Ammon's horn (tissue), 1 donor: ENCODE results near the gene FNDC11.

Experiments used
- DNase-seq: peaks from one replicate; pipeline ENCODE4 v3.0.0-alpha.2; 2016; ENCODE audit warnings: low spot score

Gene FNDC11

DNA sequence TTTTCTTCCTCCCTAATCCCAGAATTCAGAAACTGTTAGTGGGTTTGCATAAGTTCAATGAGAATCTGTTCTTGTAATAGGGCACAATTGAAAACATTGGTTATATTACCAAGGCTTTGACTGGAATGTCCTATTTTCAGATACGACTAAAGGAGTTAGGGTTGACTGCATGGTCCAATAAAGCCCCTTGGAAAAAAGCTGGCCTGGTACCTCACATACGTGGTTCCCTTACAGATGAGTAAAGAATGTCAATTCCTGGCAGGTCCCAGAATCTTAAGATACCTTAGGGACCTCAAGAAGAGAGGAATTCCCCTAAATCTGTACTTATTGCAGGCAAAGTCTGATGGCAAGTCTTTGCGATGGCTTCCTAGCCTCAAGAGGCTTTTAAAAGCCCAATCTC lies 28.8 kb upstream of the FNDC11 start:
- DNase-seq = no peak

DNA sequence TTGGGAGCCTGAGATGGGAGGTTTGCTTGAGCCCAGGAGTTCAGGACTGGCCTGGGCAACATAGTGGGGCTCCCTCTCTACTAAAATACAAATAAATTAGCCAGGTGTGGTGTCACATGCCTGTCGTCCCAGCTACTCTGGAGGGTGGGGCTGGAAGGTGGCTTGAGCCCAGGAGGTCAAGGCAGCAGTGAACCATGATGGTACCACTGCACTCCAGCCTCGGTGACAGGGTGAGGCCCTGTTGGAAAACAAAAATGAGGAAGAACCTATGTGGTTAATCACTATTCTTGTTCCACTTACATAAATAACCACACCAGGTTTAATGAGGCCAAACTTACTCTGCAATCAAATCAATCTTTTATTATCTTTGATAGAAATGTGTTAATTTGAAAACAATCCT lies 28.0 kb upstream of the FNDC11 start:
- DNase-seq = no peak

DNA sequence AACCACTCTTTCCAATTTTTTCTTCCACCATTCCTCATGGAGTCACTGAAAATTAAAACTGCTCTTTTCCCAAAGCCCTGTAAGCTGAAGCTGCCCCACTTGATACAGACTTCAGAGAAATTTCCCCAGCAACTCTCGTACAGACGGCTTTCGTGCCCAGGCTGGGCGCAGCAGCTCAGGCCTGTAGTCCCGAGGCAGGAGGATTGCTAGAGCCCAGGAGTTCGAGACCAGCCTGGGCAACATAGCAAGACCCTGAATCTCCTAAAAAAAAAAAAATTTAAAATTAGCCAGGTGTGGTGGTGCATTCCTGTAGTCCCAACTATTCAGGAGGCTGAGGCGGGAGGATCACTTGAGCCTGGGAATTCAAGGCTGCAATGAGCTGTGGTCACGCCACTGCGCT lies 26.8 kb upstream of the FNDC11 start:
- no peak for DNase-seq

DNA sequence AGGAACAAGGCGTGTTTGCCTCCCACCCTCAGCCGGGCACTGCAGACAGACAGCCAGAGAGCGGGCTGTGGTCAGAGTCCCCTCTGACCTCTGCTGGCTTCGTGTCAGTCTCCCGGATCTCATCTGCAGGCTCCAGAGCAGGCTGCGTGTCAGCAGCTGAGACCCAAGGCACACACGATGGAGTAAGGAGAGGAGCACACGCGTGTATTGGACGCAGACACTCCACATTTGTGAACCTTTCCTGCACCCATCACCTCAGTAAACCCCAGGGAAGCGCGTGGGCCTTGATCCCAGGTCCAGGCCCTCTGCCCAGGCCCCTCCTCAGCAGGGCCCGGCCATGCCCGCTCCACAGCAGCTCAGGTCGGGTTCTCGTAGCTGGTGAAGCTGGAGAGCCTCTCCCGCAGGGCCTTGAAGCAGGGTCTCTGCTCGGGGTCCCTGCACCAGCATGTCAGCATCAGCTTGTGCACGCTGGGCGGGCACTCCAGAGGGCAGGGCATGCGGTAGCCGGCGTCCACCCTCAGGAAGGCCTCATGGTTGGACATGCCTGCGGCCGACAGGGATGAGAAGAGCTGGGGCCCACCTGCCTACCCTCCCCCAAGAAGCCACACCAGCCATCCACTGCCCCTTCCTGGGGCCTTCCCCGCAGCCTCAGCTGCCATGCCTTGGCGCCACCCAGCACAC lies 24.6 kb upstream of the FNDC11 start:
- DNase-seq = no peak

DNA sequence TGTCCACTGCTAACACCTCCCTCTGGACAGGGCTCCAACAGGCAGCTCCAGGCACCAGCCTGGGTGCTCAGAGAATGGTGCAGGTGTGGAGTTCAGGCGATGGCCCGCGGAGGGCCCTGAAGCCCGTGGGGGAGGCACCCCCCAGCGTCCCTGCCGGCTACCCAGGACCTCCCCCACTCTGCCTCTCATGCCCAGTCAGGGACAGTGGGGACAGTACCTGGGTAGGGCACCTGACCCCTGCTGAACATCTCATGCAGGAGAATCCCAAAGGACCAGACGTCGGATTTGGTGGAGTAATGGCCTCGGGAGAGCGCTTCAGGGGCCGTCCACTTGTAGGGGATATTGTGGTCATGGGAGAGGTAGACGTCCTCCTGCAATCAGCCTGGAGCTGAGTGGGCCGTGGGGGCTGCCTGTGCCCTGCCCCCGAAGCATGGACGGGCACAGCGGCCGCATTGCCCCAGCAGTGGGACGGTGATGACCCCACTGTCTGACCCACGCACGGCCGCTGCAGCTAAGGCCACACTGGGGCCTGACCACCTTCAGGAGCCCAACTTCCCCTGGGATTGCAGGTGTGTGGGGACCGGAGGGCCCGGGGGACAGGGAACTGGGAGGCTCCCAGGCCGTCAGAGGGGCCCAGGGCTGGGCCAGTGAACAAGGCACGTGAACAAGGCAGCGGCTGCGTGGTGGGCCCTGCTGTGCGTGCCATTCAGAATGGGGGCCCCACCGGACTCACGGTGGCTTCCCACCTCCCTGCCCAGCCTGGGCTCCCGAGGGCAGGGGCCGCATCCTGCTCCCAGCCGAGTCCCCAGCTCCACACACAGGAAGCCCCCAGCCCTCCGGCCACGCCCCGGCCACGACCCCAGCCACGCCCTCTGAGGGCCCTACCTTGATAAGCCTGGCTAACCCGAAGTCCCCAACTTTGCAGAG lies 23.8 kb upstream of the FNDC11 start:
- no peak for DNase-seq

DNA sequence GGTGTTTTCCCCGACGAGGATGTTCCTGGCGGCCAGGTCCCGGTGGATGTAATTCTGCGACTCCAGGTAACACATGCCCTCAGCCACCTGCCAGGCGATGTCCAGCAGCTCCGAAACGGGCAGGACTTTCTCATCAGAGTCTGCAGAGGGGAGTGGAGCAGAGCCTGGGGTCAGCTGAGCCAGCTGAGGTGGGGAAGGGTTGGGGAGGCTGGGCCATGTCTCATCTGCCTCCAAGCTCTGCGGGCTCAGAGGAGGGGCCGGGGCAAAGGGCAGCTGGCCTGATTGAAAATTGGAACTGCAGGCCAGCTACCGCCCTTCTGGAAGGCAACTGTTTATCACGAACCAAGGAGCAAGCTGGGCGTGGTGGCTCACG lies 23.2 kb upstream of the FNDC11 start:
- no peak for DNase-seq

DNA sequence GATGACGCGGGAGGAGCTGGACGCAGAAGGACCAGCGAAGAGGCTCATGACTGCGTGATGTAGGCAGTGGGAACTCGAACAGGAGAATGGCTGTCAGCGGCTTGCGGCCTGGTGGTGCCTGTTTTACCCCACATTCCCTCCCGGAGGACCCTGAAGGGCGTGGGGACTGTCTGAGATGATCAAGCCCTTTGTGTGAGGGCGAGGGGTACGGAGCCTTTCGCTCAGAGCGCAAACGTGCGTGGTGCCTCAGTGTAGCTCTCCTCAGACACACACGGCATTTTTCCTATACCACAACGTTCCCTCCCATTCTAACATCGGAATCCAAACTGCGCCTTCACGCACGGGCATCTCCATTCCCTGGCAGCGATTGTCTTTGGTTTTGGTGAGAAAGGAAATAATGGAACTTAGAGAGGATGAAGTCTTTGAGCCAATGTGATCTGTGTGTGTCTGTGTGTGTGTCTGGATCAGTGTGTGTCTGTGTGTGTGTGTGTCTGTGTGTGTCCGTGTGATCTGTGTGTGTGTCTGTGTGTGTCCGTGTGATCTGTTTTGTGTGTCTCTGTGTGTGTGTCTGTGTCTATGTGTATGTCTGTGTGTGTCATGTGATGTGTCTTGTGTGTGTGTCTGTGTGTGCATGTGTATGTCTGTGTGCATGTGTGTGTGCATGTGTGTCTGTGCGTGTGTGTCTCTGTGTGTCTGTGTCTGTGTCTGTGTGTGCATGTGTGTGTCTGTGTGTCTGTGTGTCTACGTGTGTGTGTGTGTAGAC lies 22.1 kb upstream of the FNDC11 start:
- no peak for DNase-seq

DNA sequence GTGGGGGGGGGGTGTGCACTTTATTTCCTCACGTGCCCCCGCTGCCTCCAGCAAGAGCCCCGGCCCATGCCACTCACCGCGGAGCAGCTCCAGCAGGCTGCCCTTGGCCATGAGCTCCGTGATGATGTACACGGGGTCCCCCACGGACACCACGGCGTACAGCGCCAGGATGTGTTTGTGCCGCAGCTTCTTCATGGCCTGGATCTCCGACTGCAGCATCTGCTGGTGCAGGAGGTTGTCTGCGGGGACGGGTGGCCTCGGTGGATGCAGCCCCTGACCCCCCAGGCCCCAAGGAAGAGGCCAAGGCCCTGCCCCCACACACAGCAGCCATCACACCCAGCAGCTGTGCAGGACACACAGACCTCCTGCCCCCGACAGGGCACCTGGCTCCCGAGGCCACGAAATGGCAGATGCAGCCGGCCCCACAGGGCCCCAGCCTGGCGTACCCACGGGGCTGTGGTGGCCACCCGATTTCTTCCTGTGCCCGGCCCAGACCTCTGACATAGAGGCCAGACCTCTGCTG lies 21.4 kb upstream of the FNDC11 start:
- DNase-seq = no peak

DNA sequence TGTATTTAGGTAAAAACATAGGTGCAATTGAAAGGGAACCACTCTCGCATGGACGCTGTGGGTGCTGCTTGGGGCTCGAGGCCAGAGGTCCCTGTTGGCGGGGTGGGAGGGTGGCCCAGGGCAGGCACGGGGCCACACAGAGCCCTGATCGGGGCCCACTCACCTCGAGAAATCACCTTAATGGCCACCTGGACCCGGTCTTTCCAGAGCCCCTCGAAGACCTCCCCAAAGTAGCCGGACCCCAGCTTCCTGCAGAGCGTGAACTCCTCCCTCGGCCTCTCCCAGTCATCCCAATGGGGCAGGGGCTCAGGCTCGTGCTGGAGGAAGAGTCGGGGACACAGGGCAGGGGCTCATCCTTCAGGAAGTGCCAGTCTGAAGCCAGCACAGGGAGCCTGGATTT lies 20.6 kb upstream of the FNDC11 start:
- DNase-seq = no peak

DNA sequence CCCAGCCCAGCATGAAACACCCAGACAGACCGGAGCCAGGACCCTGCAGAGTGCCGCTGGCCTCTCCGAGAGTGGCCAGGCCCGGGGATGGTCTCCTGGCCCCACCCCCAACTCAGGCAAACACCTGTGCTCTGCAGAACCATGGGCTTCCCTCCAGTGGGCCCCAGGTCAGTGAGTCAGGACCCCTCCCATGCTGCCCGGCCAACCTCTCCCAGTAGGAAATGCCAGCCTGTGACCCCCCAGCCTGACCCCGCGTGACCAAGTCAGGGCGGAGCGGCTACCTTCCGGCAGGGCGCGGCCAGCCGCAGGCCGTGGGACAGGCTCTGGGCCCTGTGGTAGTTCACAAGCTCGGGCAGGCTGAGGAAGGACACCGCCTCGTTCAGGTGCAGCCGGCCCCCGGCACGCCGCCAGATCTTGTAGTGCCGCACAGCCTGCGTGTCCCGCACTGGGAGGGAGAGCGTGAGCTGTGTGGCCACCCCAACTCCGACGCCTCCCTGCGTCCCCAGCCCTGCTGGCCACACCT lies 20.0 kb upstream of the FNDC11 start:
- DNase-seq = no peak

DNA sequence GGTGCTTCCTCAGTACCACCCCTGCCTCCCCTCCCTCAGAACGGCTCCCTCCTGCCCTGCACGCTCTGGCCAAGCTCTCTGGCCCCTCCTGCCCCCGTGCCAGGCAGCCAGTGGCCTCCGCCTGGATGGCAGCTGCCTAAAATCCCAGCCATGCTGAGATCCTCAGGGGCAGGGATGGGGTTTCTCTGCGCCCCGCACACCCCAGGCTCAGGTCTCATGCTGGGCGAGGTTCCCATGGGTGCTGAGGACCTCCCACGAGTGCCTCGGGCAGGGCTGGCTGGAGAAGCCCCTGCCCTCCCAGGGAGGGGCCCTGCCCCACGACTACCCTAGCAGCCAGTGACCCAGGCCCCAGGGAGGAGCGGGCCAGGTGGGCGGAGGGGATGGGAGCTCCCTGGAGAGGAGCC lies 19.5 kb upstream of the FNDC11 start:
- no peak for DNase-seq

DNA sequence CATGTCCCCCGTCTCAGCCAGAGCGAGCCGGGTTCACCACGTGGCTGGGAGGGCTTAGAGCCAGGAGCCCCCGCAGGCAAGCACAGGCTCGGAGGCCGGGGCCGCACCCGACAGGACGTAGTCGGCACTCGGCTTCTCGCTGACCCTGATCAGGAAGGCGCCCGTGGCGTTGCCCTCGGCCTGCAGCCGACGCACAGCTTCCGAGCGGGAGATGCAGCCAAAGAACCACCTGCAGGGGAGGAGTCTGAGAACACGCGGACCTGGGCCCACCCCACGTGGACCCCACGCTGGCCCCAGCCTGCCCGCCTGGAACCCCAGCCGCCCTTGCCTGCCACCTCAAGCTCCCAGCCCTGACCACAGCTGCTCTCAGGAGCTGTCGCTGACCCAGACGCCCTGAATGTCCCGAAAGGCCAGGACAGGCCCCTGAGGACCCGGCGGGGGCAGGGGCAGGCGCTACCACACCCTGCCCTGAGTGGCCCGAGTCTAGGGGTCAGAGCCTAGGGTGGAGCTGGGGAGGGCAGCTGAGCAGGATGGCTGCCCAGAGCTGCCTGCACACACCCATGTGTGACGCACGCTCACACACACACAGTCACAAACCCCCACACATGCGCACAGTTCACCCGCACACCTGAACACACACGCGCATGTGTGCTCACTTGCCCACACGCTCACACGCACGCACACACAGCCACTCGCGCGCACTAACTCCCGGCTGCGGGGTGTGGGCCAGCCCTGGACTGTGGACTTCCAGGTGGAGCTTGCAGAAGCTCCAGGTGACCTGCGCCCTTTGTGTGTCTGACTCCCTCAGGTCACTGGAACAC lies 18.9 kb upstream of the FNDC11 start:
- no peak for DNase-seq

DNA sequence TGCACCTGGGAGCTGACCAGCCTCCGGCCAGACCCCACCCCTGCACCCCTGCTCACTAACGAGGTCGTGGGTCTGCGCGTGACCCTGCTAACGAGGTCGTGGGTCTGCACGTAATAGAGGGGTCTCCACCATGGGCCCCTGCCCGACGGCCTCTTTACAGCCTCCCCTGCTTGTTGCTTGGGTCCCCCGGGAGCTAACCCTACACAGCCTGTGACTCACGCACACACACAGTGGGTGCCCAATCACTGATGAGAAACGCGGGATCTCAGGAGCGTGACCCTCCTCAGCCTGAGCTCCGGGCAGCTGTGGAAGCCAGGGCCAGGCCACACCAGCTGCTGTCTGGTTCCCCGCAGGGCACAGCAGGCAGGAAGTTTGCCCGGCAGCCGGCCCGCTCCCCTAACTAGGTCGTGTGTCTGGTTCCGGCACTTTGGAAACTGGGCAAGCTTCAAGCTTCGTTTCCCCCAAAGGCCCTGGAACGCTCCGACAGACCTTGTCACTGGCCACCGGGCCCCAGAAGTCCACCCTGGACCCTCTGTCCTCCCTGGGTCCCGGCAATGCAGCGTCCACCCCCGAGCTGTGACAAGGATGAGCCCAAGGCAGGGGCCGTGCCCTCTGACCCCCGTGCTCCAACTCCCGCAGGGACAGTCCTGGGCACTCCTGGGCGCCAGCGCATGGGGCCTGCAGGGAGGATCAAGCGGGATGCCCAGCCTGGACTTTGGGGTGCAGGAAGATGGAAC lies 17.6 kb upstream of the FNDC11 start:
- no peak for DNase-seq

DNA sequence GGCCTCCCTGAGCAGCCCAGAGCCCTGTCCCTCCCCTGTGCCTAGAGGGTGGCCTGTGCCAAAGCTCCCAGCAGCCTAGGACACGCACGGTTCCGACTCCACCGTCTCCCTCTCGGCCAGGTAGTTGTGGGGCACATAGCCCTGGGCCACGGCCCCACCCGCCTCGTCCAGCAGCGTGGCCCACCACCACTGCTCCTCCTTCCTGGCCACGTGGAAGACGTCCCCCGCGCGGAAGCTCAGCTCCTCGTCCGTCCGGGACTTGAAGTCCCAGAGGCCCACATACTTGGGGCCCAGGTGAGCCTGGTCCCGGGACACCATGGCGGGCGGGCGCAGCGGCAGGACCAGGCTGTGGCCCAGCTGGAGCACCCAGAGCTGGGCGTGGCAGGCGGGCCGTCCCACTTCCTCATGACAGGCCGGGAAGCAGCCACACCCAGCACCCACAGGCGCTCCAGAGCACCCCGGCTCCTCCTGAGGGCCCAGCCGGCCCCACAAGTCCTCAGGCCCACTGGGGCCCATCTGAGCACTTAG lies 16.9 kb upstream of the FNDC11 start, which contains the start of gene PTK6:
Gene PTK6, minus strand, starts transcription at position 380 of the 528 bp plus-strand sequence. Its CDS starts 62 bp downstream, at position 318.
- DNase-seq = no peak

DNA sequence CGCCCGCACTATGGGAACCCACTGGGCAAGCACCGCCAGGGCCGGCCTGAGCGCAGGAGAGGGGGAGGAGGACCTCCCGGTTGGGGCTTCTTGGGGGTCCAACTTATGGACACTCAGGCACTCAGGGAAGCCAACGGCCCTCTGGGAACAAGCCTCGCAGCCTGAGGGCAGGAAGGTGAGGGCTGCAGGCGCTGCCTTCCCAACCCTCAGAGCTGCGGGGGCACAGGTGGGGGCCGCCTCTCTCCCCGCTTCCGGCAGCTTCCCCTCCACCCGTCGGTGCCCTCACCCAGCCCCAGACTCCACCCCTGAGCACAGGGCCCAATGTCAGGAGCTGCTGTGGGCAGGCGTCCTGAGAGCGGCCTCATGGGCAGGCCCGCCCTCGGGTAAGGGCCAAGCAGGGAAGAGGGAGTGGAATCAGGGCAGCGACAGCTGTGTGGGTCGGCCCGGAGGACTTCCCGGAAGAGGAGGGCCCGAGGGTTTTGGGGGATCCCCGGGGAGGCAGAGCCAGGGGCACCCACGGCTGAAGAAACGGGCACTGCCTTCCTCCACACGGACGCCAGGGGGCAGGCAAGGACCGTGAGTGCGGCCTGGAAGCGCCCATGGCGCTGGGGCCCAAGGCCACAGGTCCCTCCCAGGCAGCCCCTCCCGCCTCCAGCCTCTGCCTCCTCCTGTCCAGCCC lies 16.3 kb upstream of the FNDC11 start:
- peak; percentile 86 for DNase-seq

DNA sequence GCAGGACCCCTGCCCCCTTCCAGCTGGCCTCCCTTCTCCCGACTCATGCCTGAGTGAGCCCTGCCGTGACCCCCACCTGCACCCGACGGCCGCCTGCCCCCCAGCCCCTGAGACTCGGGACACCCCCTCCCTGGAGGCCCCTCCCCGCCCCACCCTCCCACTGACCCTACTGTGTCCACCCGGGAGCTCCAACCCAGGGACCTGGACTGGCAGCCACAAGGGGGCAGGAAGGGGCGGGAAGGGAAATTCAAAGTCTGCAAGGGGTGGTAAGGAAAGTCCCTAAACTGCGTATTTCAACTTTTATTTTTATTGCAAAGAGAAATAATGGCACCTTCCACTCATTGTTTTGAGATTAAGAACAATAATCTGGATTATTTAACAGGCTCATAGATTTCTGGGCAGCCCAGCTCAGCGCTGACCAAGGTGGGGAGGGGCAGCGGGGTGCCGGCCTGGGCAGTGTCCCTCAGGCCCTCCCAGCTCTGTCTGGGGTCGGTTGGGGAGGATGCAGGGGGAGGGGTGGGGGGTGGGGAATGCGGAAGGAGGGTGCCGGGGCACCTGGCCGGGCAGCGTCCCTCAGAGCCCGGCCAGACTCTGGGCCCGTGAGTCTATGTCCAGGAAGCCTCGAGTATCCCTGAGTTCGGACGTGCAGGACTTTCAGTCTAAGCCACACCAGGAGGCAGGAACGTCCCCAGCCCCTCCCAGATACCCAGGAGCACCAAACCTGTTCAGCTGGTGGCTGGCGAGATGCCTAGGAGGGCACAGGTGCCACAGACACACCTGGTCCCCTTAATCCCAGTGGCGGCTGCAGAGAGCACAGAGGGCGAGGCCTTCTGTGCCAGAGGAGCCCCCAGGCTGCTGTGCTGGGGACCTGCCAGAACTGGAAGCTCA lies 15.5 kb upstream of the FNDC11 start:
- no peak for DNase-seq

DNA sequence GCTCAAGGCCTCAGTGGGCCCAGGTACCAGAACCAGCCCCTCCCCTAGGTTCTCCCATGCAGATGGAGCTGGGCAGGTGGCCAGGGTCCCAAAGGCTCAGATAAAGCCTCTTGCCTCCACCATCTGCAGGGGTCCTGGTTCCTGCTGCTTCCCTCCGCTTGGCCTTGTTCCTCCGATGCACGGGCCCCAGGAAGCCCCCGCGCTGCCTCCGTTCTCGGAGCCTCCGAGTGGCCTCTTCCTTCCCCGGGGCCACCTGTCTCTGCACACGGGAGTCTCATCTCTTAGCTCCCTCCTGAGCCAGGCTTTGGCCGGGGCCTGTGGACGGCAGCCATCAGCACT lies 14.9 kb upstream of the FNDC11 start:
- DNase-seq = no peak

DNA sequence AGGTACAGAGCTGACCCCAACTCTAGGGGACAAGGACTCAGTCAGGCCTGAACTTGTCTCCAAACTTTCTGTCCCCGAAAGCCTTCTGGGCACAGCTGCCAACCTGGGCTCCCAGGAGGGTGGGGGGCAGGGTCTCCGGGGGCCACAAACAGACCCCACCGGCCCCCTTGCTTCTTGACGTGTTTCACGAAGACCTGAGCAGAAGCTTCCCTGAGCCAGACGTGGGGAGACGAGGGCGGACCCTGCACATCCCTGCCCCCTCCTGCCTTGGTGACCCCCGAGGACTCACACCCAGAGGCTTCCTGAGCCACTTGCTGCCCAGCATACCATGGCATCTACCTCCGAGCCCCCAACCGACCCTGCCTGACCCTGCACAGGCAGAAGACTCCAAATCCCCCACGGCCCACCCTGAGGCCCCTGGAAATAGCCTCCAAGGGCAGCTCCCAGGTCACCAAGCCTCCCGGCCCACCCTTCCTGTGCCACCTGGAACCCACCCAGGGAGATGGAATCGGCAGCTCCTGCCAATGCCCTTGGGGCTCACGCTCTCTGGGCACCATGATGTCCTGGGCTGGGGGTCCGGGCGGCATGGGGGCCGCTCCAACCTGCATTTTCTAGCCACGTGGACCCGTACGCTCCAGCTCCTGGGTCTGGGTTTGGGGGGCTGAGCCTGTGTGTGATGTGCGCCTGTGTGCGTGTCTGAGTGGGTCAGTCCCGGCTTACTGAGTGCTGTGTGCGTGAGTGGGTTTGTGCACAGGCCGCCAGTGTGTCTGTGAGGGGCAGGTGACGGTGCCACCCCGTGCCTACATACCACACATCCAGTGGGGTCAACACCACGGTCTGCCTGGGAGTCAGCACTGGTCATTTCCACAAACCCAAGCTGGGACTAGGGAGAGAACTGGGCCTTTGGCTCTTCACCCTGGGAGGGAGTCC lies 14.3 kb upstream of the FNDC11 start:
- DNase-seq = no peak
